GM21737 (cell line): ENCODE results near the gene ADARB1.

ENCODE experiments used
- ATAC-seq: cut with Tn5 transposase; IDR thresholded peaks from one replicate; pipeline ENCODE4 v1.9.1; 2021; ENCODE audit warnings: mild to moderate bottlenecking, moderate library complexity; ENCODE audit not compliant: unreplicated experiment

Gene ADARB1

GRCh38 chr21:45220714-45221490, 146.5 kb downstream of the ADARB1 start:
- ATAC-seq: no peak

GRCh38 chr21:45222001-45222400, 147.6 kb downstream of the ADARB1 start:
- ATAC-seq: no peak

DNA sequence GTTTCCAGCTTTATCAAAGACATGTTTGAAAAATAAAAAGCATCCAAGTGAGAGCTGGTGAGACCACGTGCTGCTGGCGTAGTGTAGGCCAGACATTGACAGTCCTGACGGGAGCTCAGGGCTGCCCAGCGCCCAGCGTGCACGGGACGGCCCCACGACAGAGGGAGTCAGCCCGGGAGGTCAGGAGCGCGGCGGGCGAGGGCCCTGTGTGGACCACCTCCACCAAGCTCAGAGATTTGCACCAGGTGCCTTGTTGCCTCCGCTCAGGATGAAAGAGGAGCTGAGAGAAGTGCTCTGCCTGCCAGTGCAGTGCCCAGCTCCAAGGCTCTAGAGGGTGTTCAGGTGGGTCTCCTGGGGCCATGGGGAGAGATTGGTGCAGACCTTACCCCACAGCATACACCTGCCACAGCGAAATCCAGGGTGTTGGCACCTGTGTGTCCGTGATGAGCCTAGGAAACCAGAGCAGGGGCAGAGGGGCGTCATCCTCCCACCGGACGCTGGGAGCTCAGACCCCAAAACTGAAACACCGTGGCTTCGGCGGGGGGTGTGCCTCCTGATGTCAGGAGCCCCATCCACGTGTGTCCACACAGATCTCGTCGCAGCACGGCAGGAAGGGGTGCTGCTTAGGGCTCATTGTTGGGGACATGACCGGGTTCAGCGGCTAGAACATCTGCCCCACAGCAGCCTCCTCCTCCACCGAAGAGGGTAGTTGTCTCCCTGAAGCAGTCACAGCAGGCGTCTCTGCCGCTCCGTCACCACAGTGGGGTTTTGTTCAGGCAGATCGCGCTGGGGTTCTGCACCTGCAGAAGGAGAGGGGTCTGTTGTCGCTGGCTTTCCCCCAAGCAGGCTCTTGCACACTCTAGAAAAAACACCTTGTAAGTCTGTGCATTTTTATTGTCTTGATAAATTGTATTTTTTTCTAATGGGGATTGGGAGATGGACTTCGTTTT, 149.1 kb downstream of the ADARB1 start:
- no peak for ATAC-seq

DNA sequence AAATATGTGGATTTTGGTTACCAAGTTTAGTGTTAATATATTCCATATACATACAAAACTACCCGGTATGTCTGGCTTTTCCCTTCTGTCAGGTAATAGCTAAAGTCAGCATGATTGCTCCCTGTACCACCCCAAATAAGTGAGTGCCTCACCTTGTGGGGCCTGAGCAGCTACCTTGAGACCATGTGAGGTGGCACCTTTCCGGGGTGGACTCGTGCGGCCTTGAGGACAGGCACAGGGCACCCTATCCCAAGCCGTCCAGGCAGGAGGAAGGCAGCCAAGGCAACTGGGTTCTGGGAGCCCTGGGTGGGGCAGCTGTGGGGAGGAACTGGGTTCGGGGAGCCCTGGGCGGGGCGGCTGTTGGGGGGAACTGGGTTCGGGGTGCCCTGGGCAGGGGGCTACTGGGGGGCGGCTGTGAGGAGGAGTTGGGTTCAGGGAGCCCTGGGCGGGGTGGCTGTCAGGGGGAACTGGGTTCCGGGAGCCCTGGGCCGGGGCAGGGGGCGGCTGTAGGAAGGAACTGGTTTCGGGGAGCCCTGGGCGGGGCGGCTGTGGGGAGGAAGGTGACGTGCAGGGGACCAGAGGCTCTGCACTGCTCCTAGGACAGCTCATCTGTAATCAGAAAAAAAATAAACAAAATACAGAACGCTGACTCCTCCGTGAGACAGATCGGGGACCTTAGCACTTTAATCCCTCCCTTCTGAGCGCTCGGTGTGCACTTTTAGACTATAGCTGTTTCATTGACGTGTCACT, 150.0 kb downstream of the ADARB1 start:
- ATAC-seq: no peak

DNA sequence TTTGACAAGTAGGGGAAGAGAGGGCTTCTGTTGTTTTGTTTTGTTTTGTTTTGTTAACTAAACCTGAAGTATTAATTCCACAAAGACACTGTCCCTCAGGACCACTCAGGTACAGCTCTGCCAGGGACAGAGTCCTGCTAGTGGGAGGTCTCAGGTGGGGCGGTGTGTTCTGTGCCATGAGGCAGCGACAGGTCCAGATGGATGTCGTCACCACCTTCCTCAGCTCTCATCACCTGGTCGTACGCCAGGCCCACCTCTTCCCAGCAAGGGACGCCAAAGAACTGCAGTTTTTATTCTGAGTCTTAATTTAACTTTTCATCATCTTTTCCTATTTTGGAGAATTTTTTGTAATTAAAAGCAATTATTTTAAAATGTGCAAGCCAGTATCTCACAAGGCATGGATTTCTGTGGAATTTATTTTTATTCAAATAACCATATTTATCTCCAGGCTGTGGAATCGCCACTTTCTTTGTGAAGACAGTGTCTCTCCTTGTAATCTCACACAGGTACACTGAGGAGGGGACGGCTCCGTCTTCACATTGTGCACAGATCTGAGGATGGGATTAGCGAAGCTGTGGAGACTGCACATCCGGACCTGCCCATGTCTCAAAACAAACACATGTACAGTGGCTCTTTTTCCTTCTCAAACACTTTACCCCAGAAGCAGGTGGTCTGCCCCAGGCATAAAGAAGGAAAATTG, 150.8 kb downstream of the ADARB1 start:
- no peak for ATAC-seq

DNA sequence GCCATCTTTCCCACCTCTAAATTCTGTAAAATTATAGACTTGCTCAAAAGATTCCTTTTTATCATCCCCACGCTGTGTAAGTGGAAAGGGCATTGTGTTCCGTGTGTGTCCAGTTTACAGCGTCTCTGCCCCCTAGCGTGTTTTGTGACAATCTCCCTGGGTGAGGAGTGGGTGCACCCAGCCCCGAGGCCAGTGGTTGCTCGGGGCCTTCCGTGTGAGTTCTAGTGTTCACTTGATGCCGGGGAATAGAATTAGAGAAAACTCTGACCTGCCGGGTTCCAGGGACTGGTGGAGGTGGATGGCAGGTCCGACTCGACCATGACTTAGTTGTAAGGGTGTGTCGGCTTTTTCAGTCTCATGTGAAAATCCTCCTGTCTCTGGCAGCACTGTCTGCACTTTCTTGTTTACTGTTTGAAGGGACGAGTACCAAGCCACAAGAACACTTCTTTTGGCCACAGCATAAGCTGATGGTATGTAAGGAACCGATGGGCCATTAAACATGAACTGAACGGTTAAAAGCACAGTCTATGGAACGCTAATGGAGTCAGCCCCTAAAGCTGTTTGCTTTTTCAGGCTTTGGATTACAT, 151.5 kb downstream of the ADARB1 start:
- no peak for ATAC-seq

- no peak for ATAC-seq
These were observed 152.4 kb downstream of the ADARB1 start for GRCh38 chr21:45226540-45227326.

DNA sequence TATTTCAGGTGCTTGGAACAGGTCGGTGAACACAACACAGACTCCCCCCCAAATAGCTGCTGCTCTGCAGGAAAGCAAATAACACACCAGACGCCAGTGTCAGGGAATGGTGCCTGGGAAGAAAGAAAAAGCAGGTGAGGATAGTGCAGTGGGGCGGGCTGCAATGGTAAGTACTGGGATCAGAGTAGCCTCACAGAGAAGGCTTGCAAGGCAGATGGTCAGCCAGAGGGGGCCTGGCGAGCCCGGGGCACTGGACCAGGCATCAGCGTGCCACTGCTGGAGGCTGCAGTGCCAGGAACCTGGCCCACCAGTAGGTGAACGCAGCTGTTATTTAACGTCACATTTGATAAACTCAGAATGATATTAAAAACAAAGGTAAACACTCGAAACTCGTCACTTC, 153.4 kb downstream of the ADARB1 start:
- ATAC-seq: no peak

GRCh38 chr21:45228171-45228641, 153.8 kb downstream of the ADARB1 start:
- no peak for ATAC-seq

DNA sequence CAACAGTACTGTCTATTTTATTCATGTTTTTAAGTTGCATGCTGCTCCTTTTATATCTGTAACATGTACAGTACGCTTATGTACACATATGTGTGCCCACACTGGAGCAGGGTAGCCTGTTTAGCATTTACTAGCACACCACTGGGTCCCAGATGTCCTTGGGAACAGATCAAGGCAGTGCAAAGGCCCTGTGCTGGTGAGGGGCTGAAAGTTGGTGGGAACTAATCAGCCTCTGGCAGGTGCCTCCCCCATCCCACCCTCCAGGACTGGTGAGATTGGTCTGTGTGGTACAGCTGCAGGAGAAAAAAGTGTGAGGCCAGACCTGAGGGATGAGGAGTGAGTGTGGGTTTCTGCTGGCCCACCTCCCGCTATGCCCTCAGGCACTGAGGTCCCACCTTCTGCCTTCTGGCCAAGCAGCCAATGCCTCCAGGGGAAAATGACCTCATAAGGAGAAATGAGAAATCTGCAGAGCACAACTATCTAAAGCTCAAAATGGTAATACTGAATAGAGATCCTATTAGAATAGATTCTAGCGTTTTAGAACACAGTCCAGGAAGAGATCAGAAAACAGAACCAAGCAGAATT, 154.4 kb downstream of the ADARB1 start:
- ATAC-seq: no peak

DNA sequence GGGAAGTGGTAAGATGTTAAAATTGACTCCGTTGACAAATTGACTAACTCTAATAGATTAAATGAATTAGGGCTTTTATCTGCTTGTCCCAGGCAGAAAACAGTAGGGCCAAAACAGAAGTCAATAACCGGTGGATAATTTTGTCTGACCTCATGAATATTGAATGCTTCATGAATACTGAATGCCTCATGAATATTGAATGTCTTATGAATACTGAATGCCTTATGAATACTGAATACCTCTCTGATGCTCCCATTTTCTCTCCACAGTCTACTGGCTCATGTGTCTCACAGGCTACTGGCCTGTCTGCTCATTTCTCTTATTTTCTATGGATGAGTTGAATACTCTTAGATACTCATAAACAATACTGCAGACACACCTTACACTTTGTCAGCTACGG, 157.3 kb downstream of the ADARB1 start:
- ATAC-seq: no peak

DNA sequence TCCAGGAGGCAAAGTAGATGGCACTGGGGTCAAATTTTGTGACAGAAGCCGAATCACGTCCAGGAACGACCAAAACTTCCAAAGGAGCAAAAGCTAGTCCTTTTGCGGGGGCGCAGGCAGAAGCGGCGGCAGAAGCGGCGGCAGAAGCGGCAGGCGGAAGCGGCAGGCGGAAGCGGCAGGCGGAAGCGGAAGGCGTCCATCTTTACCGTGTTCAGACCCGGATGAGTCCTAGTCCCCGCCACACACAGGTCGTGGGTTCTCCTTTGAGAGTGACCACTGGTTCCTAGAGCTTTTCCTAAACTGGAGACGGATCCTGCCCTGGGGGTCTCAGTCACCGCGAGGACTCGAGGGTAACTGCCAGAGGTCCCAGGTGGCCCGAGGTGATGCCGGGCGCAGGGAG, 159.7 kb downstream of the ADARB1 start:
- ATAC-seq: no peak

- no peak for ATAC-seq
These were observed 160.6 kb downstream of the ADARB1 start for GRCh38 chr21:45234965-45235364.

DNA sequence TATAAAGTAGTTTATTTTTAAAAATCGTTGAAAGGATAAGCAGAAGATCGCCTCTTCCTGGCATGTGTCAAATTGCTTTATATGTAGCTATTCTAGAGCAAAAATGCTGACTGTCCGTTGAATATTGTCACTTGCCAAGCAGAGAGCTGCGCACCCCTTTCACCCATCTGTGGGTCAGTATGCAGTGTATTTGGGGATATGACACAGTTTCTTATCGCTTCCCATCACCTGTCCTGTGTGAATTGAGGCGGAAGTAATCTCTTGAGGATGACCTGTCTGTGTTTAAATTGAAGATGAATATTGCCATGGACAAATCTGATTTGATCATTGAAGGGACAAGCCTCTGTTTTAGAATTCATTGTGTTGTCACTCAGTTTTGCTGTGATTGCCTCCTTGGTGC, 161.1 kb downstream of the ADARB1 start:
- ATAC-seq: no peak

DNA sequence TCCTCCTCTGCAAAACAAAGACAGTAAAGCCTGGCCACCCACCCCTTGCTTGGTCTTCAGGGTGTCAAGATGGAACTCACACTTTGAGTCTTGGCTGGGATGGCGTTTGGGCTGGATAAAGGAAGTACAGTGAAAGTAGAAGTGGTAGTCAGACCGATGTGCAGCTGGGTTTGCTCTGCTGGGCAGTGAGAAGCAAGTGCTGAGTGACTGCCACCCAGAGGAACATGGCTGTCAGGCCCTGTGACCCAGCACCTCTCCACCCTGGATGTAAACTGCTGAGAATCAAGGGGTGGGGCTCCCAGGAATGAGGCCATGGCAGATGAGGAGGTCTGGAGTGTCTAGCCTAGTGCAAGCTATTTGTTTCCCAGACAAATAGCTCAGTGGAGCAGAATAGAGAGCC, 162.1 kb downstream of the ADARB1 start:
- no peak for ATAC-seq

DNA sequence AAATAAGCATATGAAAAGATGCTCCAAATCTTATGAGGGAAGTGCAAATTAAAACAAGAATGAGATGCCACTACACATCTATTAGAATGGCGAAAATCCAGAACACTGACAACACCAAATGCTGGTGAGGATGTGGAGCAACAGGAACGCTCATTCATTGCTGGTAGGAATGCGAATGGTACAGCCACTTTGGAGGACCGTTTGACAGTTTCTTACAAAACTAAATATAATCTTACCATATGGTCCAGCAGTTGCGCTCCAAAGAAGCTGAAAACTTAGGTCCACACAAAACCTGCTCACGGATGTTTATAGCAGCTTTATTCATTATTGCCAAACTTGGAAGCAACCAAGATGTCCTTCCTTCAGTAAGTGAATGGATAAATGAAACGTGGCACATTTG, 163.0 kb downstream of the ADARB1 start:
- no peak for ATAC-seq

DNA sequence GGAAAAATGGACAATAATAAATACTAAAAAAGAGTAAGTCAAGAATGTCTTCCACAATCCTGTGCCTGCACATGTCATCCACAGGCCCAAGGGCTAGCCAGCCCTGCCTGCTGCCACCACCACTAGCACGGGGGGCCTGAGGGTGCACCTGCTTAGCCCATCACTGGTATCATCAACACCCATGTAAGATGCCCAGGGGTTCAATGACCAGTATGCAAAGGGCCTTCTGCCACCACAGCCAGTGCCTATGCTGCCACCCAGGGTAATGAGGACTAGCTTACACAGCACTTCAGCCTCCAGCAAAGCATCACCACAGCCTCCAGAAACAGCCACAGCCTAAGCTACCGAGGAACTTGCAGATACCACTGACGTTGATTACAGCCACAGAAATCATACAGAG, 167.0 kb downstream of the ADARB1 start:
- no peak for ATAC-seq

DNA sequence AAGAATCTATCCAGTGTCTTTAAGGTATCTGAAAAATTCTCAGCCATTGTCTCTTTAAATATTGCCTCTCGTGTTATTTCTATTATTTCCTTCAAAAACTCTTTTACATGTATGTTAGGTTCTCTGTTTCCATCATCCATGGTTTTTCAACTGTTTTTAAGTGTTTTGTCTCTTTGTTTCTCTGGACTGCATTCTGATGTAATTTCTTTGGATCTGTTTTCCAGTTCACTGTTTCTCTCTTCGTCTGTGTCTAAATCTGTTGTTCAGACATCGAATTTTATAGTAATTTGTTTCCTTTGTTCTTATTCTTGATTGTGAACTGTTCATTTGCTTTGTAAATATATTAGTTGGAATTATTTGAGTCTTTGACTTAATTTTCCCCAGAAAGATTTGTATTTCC, 169.2 kb downstream of the ADARB1 start:
- ATAC-seq: no peak

GRCh38 chr21:45244799-45245340, 170.5 kb downstream of the ADARB1 start:
- ATAC-seq: no peak
